Measurements from ENCODE around the gene RPL37.
"Not testable (repeated sequence)": the region's sequence is repeated elsewhere in the genome, so short reads cannot be mapped to it uniquely, and the experiment has no call there.

RPL37 gene

GRCh38 chr5:40833712-40834229 is 1.3 kb downstream of the RPL37 start:
- DNase-seq, result no peak

- no peak for DNase-seq
Measured at GRCh38 chr5:40832345-40832744, 2.7 kb downstream of the RPL37 start.

- DNase-seq, result no peak
Measured at GRCh38 chr5:40831346-40832210, 3.4 kb downstream of the RPL37 start.

- no peak for DNase-seq
Measured at GRCh38 chr5:40829748-40830533, 5.1 kb downstream of the RPL37 start.

GRCh38 chr5:40828690-40829661 is 6.0 kb downstream of the RPL37 start:
- DNase-seq, result no peak

GRCh38 chr5:40828021-40828631 is 6.9 kb downstream of the RPL37 start:
- DNase-seq, result no peak

- DNase-seq, result no peak
Measured at GRCh38 chr5:40827188-40827977, 7.6 kb downstream of the RPL37 start.

- DNase-seq, result no peak
Measured at GRCh38 chr5:40826489-40827187, 8.4 kb downstream of the RPL37 start.

GRCh38 chr5:40825461-40826043 is 9.5 kb downstream of the RPL37 start:
- DNase-seq, result not testable (repeated sequence)

GRCh38 chr5:40823459-40823858 is 11.6 kb downstream of the RPL37 start:
- no peak for DNase-seq

- DNase-seq, result no peak
Measured at GRCh38 chr5:40813698-40814281, 21.2 kb downstream of the RPL37 start.

- no peak for DNase-seq
Measured at GRCh38 chr5:40812125-40812524, 22.9 kb downstream of the RPL37 start.

- DNase-seq, result no peak
Measured at GRCh38 chr5:40801771-40802562, 33.1 kb downstream of the RPL37 start.

- peak in 1 of 3 experiments; percentile 16 for DNase-seq
Measured at GRCh38 chr5:40799258-40799657, 35.8 kb downstream of the RPL37 start.

GRCh38 chr5:40798801-40799210 is 36.2 kb downstream of the RPL37 start:
- no peak for DNase-seq

- DNase-seq, result peak; percentile 81 to 98 (median 91)
Measured at GRCh38 chr5:40798012-40798800, 36.8 kb downstream of the RPL37 start, which contains the start of gene PRKAA1. Gene PRKAA1, minus strand, starts transcription at chr5:40798374. Its CDS starts 185 bp downstream, at chr5:40798189.

- DNase-seq, result peak; percentile 60 to 92 (median 91)
Measured at GRCh38 chr5:40797273-40798011, 37.6 kb downstream of the RPL37 start.
